Measurements from ENCODE around the gene RECK.

The RECK gene

GRCh38 chr9:36151316-36152210 is 114.8 kb downstream of the RECK start:
- Histone ChIP-seq H3K4me2 (ENCODE audit: low read length) (no peak overlapping the region), H2AFZ (no peak overlapping the region), H3K36me3 (ENCODE audit: control insufficient read depth, insufficient read depth, low read length) (no peaks in the 10 kb centered on the region), H3K27me3 (ENCODE audit: control insufficient read depth, insufficient read depth, low read length) (no peaks in the 10 kb centered on the region), H3K27ac (no peak overlapping the region), H3K9me3 (ENCODE audit: control insufficient read depth, low read length) (no peaks in the 10 kb centered on the region), H3K9ac (no peak overlapping the region), H3K79me2 (no peaks in the 10 kb centered on the region), H3K4me1 (no peaks in the 10 kb centered on the region), H3K4me3 (ENCODE audit: low read depth, low read length) (no peak overlapping the region)
- no peak for TF ChIP-seq CTCF (IDR thresholded peaks at IDR 0.05)

DNA sequence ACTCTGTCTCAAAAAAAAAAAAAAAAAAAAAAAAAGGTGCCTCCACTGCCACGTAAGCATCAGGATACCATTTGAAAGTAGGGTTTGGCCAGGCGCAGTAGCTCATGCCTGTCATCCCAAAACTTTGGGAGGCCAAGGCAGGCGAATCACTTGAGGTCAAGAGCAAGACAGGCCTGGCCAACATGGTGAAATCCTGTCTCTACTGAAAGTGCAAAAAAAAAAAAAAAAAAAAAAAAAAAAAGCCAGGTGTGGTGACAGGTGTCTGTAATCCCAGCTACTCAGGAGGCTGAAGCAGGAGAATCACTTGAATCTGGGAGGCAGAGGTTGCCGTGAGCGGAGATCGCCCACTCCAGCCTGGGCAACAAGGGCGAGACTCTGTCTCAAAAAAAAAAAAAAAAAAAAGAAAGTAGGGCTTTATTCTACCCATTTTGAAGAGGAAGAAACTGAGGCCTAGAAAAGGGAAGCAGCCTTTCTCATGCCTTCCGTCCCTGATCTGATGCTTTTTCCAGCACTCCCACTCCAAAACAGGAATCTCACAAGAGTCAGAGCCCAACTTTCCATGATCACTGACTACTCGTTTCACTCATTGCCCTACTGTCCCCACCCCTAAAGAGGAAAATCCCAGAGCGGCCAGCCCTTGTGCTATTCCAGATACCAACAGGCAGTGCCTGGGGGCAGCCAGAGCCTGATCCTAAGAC is 116.2 kb downstream of the RECK start:
- no peak overlapping the region for H3K9ac ChIP-seq
- no peaks in the 10 kb centered on the region for H3K79me2 ChIP-seq
- H3K36me3 ChIP-seq (ENCODE audit: control insufficient read depth, insufficient read depth, low read length) = no peaks in the 10 kb centered on the region
- H3K27me3 ChIP-seq (ENCODE audit: control insufficient read depth, insufficient read depth, low read length) = no peaks in the 10 kb centered on the region
- no peak overlapping the region for H3K4me3 ChIP-seq (ENCODE audit: low read depth, low read length)
- no peak overlapping the region for H2AFZ ChIP-seq
- TF ChIP-seq CTCF (IDR thresholded peaks at IDR 0.05) = no peak
- no peaks in the 10 kb centered on the region for H3K4me1 ChIP-seq
- H3K4me2 ChIP-seq (ENCODE audit: low read length) = no peak overlapping the region
- H3K27ac ChIP-seq = no peak overlapping the region
- no peaks in the 10 kb centered on the region for H3K9me3 ChIP-seq (ENCODE audit: control insufficient read depth, low read length)

- Histone ChIP-seq H3K36me3 (ENCODE audit: control insufficient read depth, insufficient read depth, low read length) (no peaks in the 10 kb centered on the region), H3K27ac (no peak overlapping the region), H3K79me2 (no peaks in the 10 kb centered on the region), H3K4me1 (no peaks in the 10 kb centered on the region), H3K9me3 (ENCODE audit: control insufficient read depth, low read length) (no peaks in the 10 kb centered on the region), H2AFZ (no peak overlapping the region), H3K27me3 (ENCODE audit: control insufficient read depth, insufficient read depth, low read length) (no peaks in the 10 kb centered on the region), H3K4me3 (ENCODE audit: low read depth, low read length) (no peak overlapping the region), H3K9ac (no peak overlapping the region), H3K4me2 (ENCODE audit: low read length) (no peak overlapping the region)
- no peak for TF ChIP-seq CTCF (IDR thresholded peaks at IDR 0.05)
Measured at GRCh38 chr9:36153746-36154145, 117.0 kb downstream of the RECK start.

GRCh38 chr9:36154331-36154952 is 117.7 kb downstream of the RECK start:
- Histone ChIP-seq H3K9ac (no peak overlapping the region), H3K79me2 (no peaks in the 10 kb centered on the region), H3K27ac (peak overlapping the region; percentile 39), H3K4me3 (ENCODE audit: low read depth, low read length) (no peak overlapping the region), H3K4me2 (ENCODE audit: low read length) (no peak overlapping the region), H3K36me3 (ENCODE audit: control insufficient read depth, insufficient read depth, low read length) (no peaks in the 10 kb centered on the region), H3K4me1 (no peaks in the 10 kb centered on the region), H3K9me3 (ENCODE audit: control insufficient read depth, low read length) (no peaks in the 10 kb centered on the region), H3K27me3 (ENCODE audit: control insufficient read depth, insufficient read depth, low read length) (no peaks in the 10 kb centered on the region), H2AFZ (no peak overlapping the region)
- no peak for TF ChIP-seq CTCF (IDR thresholded peaks at IDR 0.05)
